ENCODE measurements around the gene BRPF3.

DNA sequence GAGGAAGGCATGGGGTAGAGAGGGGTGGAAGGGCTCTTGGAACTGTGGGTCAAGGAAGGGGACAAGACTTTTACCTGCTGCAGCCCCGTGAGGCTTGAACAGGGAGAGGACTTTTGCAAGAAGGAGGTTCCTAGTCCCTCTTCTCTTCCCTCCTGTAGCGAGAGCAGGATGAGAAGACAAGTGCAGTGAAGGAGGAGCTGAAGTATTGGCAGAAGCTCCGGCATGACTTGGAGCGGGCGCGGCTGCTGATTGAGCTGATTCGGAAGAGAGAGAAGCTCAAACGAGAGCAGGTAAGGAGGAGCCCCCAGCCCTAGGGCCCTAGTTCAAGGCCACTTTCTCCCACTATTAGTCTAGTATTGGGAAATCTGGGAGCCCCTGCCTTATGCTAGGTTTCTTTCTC lies 10.6 kb downstream of the BRPF3 start:
- no peak for TF ChIP-seq CTCF (IDR thresholded peaks at IDR 0.05)
- TF ChIP-seq POLR2A (IDR thresholded peaks at IDR 0.05; ENCODE audit: low read depth), result no peak
- no peak for TF ChIP-seq POLR2AphosphoS5 (IDR thresholded peaks at IDR 0.05)
